Skeletal muscle satellite cell (primary cell): ENCODE data around the gene SCN9A.

Source experiments
- H3K27me3 ChIP-seq: 2 replicates; pipeline ENCODE4 v1.7.0; 2013; ENCODE audit warnings: low read length; ENCODE audit not compliant: control insufficient read depth, insufficient read depth
- H3K36me3 ChIP-seq: 2 replicates; pipeline ENCODE4 v1.7.0; 2013; ENCODE audit warnings: mild to moderate bottlenecking, control low read depth, low read length; ENCODE audit not compliant: insufficient read depth
- H3K4me1 ChIP-seq: 2 replicates; pipeline ENCODE4 v1.7.0; 2013; ENCODE audit warnings: low read length; ENCODE audit not compliant: control insufficient read depth, insufficient read depth
- H3K4me2 ChIP-seq: 2 replicates; pipeline ENCODE4 v1.7.0; 2013; ENCODE audit warnings: mild to moderate bottlenecking, low read length
- H3K4me3 ChIP-seq: 2 replicates; pipeline ENCODE4 v1.7.0; 2013; ENCODE audit warnings: low read length
- H3K9ac ChIP-seq: 2 replicates; pipeline ENCODE4 v1.7.0; 2013; ENCODE audit warnings: mild to moderate bottlenecking, low read depth, low read length, moderate library complexity
- H3K9me3 ChIP-seq: replicated peaks from 2 replicates; pipeline ENCODE4 v1.7.0; 2013; ENCODE audit warnings: mild to moderate bottlenecking, control low read depth, low read length

SCN9A gene

DNA sequence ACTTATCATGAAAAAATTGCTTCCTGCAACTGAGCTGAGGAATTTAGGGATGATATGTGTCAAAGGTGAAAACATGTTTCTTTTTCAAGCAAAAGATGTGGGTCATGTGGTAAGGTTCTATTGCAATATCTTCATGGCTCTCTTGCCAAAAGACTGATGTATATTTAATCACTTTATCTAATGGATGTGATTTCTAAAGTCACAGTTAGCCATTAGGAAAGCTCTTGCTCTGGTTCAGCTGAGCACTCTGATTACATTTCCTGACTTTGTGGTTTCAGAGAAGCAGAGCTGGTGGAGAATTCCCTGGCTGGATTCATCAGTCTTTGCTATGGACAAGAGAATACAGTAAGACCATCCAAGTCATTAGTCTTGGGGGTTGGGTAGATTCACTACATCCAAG lies 24.4 kb downstream of the SCN9A start:
- Histone ChIP-seq H3K4me3 (no peak overlapping the region), H3K4me2 (no peak overlapping the region), H3K9ac (no peak overlapping the region), H3K27me3 (no peaks in the 10 kb centered on the region), H3K36me3 (no peaks in the 10 kb centered on the region), H3K9me3 (no peaks in the 10 kb centered on the region), H3K4me1 (peaks cover 8% of the 10 kb centered on the region)

DNA sequence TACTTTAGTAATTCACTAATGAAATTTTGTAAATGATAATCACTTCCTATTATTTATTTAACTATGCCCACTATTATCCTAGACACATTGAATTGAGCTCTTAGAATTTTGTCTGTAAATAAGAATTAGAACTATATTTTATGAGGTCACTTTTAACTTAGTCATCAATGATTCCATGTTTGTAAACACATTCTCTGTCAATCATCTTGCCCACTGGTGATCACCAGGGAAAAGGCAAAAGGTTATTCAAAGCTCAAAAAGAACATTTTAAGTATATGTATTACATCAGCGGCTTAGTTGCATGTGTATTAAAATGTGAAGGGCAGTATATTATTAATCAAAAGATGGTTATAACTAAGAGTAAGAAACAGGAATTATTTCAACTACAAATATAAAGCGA lies 25.2 kb downstream of the SCN9A start:
- Histone ChIP-seq H3K4me3 (no peak overlapping the region), H3K27me3 (no peaks in the 10 kb centered on the region), H3K4me1 (peaks cover 14% of the 10 kb centered on the region), H3K9ac (no peak overlapping the region), H3K4me2 (no peak overlapping the region), H3K36me3 (no peaks in the 10 kb centered on the region), H3K9me3 (no peaks in the 10 kb centered on the region)

DNA sequence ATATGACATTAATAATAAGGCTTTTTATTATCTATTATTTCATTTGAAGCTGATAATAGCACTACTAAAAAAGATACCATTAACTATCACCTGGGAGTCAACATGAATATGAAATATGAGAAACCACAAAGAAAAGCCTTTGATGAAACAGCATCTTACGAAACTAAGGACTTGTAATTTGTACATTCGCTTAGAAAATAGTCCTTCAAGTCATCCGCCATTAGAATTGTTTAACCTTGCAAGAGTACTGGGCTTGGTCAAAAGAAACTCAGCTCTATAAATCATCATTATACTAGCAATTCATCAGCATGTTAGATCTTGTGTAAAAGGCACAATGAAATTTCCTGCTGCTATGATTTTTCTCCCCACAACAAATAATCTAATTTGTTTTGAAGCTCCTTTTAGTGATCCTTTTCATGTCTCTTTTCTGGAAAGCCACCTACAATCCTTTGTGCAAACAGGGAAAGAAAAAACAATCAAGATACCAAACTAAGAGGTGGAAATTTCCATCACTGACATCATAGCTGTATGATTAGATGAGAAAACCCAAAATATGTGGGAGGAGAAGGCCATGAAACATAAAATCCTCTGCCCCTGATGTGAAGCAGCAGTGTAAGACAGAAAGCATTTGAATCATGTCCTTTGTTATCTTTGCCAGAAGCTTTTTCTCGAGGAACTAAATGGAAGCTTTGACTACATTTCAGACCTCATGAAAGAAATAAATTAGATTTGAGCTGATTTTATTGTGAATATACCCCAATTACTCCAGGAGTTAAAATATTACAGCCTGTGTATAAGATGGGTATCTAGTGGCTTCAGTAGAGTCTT lies 31.2 kb downstream of the SCN9A start:
- Histone ChIP-seq H3K4me1 (peaks cover 38% of the 10 kb centered on the region), H3K9me3 (no peaks in the 10 kb centered on the region), H3K9ac (peak overlapping the region; percentile 42), H3K27me3 (no peaks in the 10 kb centered on the region), H3K4me2 (peak overlapping the region; percentile 43), H3K4me3 (no peak overlapping the region), H3K36me3 (no peaks in the 10 kb centered on the region)

DNA sequence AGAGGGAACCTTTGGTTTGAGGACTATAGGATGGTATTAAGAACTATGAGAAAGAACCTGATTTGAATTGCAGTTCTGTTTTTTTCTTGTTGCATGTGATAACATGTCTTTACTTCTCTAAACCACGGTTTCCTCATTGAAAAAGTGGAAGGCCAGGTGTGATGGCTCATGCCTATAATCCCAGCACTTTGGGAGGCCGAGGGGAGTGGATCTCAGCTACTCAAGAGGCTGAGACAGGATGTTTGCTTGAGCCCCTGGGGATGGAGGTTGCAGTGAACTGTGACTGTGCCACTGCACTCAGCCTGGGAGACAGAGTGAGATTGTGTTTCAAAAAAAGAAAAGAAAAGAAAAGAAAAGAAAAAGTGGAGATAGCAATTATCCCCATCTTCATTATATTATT lies 32.3 kb downstream of the SCN9A start:
- H3K9ac ChIP-seq = no peak overlapping the region
- no peak overlapping the region for H3K4me2 ChIP-seq
- H3K4me3 ChIP-seq = no peak overlapping the region
- H3K36me3 ChIP-seq = no peaks in the 10 kb centered on the region
- H3K9me3 ChIP-seq = no peaks in the 10 kb centered on the region
- H3K27me3 ChIP-seq = no peaks in the 10 kb centered on the region
- H3K4me1 ChIP-seq = peaks cover 38% of the 10 kb centered on the region

DNA sequence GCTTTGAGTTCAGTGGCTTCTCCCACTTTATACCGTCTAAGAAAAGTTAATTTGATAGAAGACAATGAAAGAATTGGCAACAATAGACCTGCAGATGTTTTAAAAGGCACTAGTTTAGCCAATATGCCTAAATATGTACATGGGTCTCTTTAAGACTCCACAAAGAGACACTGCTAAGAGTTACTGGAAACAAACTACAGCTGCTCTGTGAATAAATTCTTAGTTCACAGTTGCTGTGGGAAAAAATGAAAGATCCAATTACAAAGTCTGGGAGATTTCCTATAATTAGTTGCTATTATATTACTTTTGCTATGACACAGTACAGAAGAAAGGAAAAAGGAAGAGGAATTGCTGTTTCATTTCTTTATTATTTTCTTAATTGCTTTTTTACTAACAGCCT lies 34.3 kb downstream of the SCN9A start:
- Histone ChIP-seq H3K9ac (no peak overlapping the region), H3K4me3 (no peak overlapping the region), H3K27me3 (no peaks in the 10 kb centered on the region), H3K36me3 (no peaks in the 10 kb centered on the region), H3K4me1 (peaks cover 38% of the 10 kb centered on the region), H3K9me3 (no peaks in the 10 kb centered on the region), H3K4me2 (no peak overlapping the region)

DNA sequence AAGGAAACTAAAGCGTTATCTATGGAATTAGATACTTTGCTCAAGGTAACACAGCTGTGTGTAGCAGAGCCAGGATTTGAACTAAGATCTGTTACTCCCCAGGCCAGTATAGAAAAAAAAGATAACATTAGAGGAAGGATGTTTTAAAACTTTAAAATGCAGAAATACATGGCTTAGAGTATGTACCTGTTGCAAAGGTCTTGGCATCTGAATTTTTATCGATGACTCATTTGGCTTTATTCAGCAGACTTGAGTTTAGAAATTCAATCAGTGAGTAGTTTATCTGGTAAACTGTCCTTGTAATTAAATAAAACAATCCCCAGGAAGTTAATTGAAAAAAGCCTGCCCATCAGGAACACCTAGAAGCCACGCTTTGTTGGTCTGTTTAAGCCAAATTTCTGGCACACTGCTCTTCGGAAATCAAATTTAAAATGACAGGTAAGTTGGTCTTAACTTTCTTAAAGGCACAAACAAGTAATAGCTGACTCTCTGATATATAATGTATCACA lies 36.9 kb downstream of the SCN9A start:
- no peaks in the 10 kb centered on the region for H3K27me3 ChIP-seq
- no peaks in the 10 kb centered on the region for H3K36me3 ChIP-seq
- no peak overlapping the region for H3K9ac ChIP-seq
- no peak overlapping the region for H3K4me2 ChIP-seq
- peaks cover 31% of the 10 kb centered on the region for H3K4me1 ChIP-seq
- no peaks in the 10 kb centered on the region for H3K9me3 ChIP-seq
- H3K4me3 ChIP-seq = no peak overlapping the region

DNA sequence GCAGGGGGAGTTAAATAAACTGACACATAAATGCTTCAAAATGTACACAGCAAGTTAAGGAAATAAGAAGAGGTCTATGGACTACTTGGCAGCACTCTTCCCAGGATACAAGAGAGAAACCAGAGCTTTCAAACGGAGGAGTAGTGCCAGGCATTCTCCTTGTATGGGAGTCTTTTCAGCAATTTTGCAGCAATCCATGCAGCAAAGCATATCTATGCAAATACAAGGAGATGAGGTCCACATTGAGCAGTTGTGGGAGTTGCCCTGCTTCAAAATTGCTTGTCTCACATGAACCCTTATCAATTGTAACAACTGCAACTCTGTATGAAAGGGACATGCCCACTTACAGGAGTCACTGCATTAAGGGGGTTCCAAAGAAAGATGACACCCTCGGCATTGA lies 37.8 kb downstream of the SCN9A start:
- Histone ChIP-seq H3K9me3 (no peaks in the 10 kb centered on the region), H3K4me2 (no peak overlapping the region), H3K9ac (no peak overlapping the region), H3K4me3 (no peak overlapping the region), H3K27me3 (no peaks in the 10 kb centered on the region), H3K4me1 (peaks cover 33% of the 10 kb centered on the region), H3K36me3 (no peaks in the 10 kb centered on the region)

DNA sequence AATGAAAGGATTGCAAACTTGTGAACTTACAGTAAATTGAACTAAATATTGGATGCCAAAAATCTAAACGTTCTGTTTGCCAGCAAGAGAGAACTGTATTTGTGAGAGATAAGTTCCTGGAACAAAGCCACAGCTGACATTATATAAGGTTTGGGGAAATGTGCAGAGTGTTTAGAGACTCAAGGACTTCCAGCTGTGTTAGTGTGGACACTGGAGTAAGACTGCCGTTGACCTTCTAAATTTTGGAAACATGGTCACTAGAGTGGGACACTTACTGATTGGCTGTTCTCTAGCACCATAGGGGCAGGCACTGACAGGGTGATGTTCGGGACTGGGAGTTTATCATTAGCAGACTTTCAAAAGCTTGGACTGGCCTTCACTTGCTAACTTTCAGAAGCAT lies 40.5 kb downstream of the SCN9A start:
- Histone ChIP-seq H3K4me2 (no peak overlapping the region), H3K27me3 (no peaks in the 10 kb centered on the region), H3K4me1 (peaks cover 43% of the 10 kb centered on the region), H3K9me3 (no peaks in the 10 kb centered on the region), H3K36me3 (no peaks in the 10 kb centered on the region), H3K9ac (no peak overlapping the region), H3K4me3 (no peak overlapping the region)

DNA sequence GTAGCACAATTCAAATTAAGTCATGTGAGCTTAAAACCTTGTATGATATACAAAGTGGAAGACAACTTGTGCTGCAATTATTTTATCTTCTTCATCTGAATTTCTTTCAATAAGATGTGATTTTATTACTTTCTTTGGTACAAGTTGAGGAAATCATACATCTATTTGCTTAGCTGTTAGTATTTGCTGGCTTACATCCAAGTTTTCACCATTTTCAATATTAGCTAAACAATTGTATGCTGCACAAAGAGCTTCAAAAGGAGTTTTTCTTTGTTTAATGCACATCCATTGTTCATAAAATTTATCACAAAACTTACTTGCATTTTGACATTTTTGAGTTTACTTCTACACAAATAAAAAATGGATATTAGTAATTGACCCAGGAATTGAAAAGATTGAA lies 40.9 kb downstream of the SCN9A start:
- H3K4me2 ChIP-seq = no peak overlapping the region
- no peaks in the 10 kb centered on the region for H3K9me3 ChIP-seq
- H3K4me3 ChIP-seq = no peak overlapping the region
- H3K27me3 ChIP-seq = no peaks in the 10 kb centered on the region
- no peak overlapping the region for H3K9ac ChIP-seq
- peaks cover 43% of the 10 kb centered on the region for H3K4me1 ChIP-seq
- H3K36me3 ChIP-seq = no peaks in the 10 kb centered on the region

DNA sequence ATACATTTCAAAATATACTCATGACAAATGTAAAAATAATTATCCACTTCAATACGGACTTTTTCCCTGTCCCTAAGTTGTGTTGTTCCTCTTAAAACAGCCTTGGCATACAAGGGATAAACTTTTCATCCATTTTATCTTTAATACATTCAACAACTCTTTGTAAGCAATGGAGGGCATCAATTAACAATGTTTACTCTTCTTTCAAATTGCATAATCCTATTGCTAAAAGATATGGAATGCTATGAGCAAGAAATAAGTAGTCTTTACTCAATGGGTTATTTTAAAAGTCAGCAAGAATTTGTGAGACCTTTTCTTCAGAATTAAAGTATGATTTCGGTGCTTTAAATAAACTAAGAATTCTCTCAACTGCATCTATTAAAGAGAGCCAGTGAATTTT lies 41.9 kb downstream of the SCN9A start:
- H3K27me3 ChIP-seq = no peaks in the 10 kb centered on the region

DNA sequence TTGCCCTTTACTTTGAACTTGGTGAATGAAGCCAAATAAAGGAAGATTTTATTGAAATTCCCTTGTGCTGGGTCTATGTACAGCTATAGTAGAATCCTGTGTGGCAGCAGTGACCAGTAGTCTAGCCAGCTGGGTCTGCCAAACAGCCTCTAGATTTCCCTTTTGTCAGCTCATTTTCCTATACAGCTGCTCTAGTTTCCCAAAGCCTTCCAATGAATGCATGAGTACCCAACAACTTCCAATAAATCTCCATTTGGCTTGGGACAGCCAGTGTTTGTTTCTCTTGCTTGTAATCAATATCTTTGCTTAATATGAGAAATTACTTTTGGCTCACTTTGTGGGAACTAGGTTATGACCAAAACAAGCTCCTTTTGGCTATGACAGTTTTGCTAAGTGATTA lies 43.6 kb downstream of the SCN9A start:
- Histone ChIP-seq H3K4me3 (no peak overlapping the region), H3K9me3 (no peaks in the 10 kb centered on the region), H3K4me1 (peaks cover 43% of the 10 kb centered on the region), H3K9ac (no peak overlapping the region), H3K36me3 (no peaks in the 10 kb centered on the region), H3K27me3 (no peaks in the 10 kb centered on the region), H3K4me2 (peak overlapping the region; percentile 28)

More for the DNA sequence above, 41.9 kb downstream of the SCN9A start:
- H3K36me3 ChIP-seq = no peaks in the 10 kb centered on the region
- no peak overlapping the region for H3K4me3 ChIP-seq
- H3K4me1 ChIP-seq = peaks cover 43% of the 10 kb centered on the region
- no peak overlapping the region for H3K9ac ChIP-seq
- H3K9me3 ChIP-seq = no peaks in the 10 kb centered on the region
- H3K4me2 ChIP-seq = peak overlapping the region; percentile 11

DNA sequence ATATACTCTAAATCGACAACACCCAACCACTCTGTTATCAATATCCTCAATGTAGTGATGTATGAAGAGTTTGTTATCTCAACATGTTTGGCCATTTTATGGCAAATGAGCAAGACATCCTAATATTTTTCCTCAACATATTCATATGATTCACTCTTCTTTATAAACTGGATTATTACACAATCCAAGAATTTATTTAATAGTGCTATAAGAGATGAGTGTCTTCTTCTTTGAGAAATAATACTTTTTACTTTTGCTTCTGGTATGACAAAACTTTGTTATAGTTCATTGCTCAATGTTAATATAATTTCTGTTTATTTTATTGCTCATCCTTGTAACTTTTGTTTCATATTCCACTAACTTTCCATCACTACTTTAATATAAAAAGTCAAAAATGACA lies 44.3 kb downstream of the SCN9A start:
- Histone ChIP-seq H3K27me3 (no peaks in the 10 kb centered on the region), H3K9me3 (no peaks in the 10 kb centered on the region), H3K9ac (no peak overlapping the region), H3K4me2 (peak overlapping the region; percentile 12), H3K36me3 (no peaks in the 10 kb centered on the region), H3K4me3 (no peak overlapping the region), H3K4me1 (peaks cover 43% of the 10 kb centered on the region)
